MCF 10A (cell line): ENCODE data around the gene LRRK1. TPM values are rescaled to one million over a fixed set of nuclear protein-coding genes. Genes with fewer than 3 reads are reported as not detected.

Experiments used
- BruUV-seq: library from RNA; stranded (reverse); fragments of 400-500 nt; replicated peaks from 2 replicates; lab custom pipeline; 2021; lab: Mats Ljungman, UMichigan
- CTCF ChIA-PET: fragments of 300-600 bp; sonication (Branson Sonifier 250); formaldehyde crosslinking; extraction: SDS; loops from one replicate; lab custom pipeline; 2021; ENCODE audit warnings: antibody characterized with exemption, inconsistent platforms; lab: Yijun Ruan, JAX
- POLR2A ChIA-PET: fragments of 300-600, 350-650 bp; sonication (Branson Sonifier 250); formaldehyde crosslinking; extraction: SDS; loops from one replicate; lab custom pipeline; 2020; ENCODE audit warnings: antibody characterized with exemption, inconsistent platforms; lab: Yijun Ruan, JAX
- DNase-seq: peaks from one replicate; pipeline ENCODE4 v3.0.0-alpha.2; 2018; ENCODE audit not compliant: unreplicated experiment
- H3K27ac Mint-ChIP-seq: one replicate; pipeline ENCODE4 v1.8.0; 2022; ENCODE audit warnings: mild to moderate bottlenecking, low read depth, mixed read lengths; ENCODE audit not compliant: unreplicated experiment
- H3K27me3 Mint-ChIP-seq: one replicate; pipeline ENCODE4 v1.8.0; 2022; ENCODE audit warnings: mixed read lengths; ENCODE audit not compliant: insufficient read depth, unreplicated experiment
- H3K36me3 Mint-ChIP-seq: one replicate; pipeline ENCODE4 v1.8.0; 2022; ENCODE audit warnings: mild to moderate bottlenecking, moderate library complexity, mixed read lengths; ENCODE audit not compliant: insufficient read depth, unreplicated experiment
- H3K4me1 Mint-ChIP-seq: one replicate; pipeline ENCODE4 v1.8.0; 2022; ENCODE audit warnings: mixed read lengths; ENCODE audit not compliant: insufficient read depth, unreplicated experiment
- H3K4me3 Mint-ChIP-seq: one replicate; pipeline ENCODE4 v1.8.0; 2022; ENCODE audit warnings: mild to moderate bottlenecking, moderate library complexity, mixed read lengths; ENCODE audit not compliant: unreplicated experiment
- H3K9me3 Mint-ChIP-seq: one replicate; pipeline ENCODE4 v1.8.0; 2022; ENCODE audit warnings: mixed read lengths; ENCODE audit not compliant: unreplicated experiment
- intact Hi-C: fragments of 100-400 bp; cut with micrococcal nuclease; formaldehyde crosslinking; loops from 2 replicates; pipeline ENCODE4 v1.14.1; 2022
- total RNA-seq: library from RNA; stranded (reverse); gene quantifications from 2 replicates; pipeline ENCODE4 v1.2.3, GENCODE V29; 2022
- TF ChIP-seq, protein P1 (sequence below): fragments of 200-600 bp; IDR thresholded peaks from one replicate; pipeline ENCODE4 v1.8.0; 2022; ENCODE audit warnings: antibody characterized with exemption, mild to moderate bottlenecking; ENCODE audit not compliant: unreplicated experiment

LRRK1 gene
- total RNA-seq, 1 experiment from 2014 or later, result 15.4 TPM

GRCh38 chr15:101033801-101034200 is 114.6 kb downstream of the LRRK1 start:
- intact Hi-C loops, result no loop called here
- POLR2A ChIA-PET, result no interaction called here
- TF ChIP-seq, protein P1, sequence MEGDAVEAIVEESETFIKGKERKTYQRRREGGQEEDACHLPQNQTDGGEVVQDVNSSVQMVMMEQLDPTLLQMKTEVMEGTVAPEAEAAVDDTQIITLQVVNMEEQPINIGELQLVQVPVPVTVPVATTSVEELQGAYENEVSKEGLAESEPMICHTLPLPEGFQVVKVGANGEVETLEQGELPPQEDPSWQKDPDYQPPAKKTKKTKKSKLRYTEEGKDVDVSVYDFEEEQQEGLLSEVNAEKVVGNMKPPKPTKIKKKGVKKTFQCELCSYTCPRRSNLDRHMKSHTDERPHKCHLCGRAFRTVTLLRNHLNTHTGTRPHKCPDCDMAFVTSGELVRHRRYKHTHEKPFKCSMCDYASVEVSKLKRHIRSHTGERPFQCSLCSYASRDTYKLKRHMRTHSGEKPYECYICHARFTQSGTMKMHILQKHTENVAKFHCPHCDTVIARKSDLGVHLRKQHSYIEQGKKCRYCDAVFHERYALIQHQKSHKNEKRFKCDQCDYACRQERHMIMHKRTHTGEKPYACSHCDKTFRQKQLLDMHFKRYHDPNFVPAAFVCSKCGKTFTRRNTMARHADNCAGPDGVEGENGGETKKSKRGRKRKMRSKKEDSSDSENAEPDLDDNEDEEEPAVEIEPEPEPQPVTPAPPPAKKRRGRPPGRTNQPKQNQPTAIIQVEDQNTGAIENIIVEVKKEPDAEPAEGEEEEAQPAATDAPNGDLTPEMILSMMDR, result no peak
- BruUV-seq, result no TSS peak
- Mint-ChIP-seq H3K4me1 (no peaks in the 10 kb centered on the region), H3K9me3 (peaks cover 21% of the 10 kb centered on the region), H3K27me3 (no peaks in the 10 kb centered on the region), H3K27ac (no peak overlapping the region), H3K36me3 (peaks cover 29% of the 10 kb centered on the region), H3K4me3 (no peak overlapping the region)
- CTCF ChIA-PET, result interaction anchor here (0.6 to 1.2 kb wide), 2 partner anchors 20 to 25 kb away, joined by 3 to 5 read pairs; no protein-coding TSS in a partner anchor
- DNase-seq, result no peak

- BruUV-seq, result no TSS peak
- ChIA-PET POLR2A (no interaction called here), CTCF (no interaction called here)
- Mint-ChIP-seq H3K36me3 (peaks cover 29% of the 10 kb centered on the region), H3K27ac (no peak overlapping the region), H3K9me3 (peaks cover 27% of the 10 kb centered on the region), H3K27me3 (no peaks in the 10 kb centered on the region), H3K4me1 (no peaks in the 10 kb centered on the region), H3K4me3 (no peak overlapping the region)
- TF ChIP-seq, protein P1, result no peak
- intact Hi-C loops, result no loop called here
- no peak for DNase-seq
Observed at GRCh38 chr15:101035611-101036010, 116.5 kb downstream of the LRRK1 start.

DNA sequence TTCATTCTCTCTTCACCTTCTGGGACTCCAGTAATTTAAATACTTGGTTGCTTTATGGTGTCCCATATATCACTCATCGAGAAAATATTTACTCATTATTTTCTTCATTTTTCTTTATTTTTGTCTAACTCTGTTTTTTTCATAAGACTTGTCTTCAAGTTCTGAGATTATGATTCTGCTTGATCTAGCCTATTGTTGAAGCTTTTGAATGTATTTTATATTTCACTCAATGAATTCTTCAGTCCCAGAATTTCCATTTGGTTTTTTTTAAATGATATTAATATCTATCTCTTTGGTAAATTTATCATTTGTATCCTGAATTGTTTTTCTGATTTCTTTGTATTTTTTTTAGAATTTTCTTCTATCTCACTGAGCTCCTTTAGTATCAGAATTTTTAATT is 117.0 kb downstream of the LRRK1 start:
- no TSS peak for BruUV-seq
- Mint-ChIP-seq H3K9me3 (peaks cover 33% of the 10 kb centered on the region), H3K36me3 (peaks cover 25% of the 10 kb centered on the region), H3K27me3 (no peaks in the 10 kb centered on the region), H3K4me1 (no peaks in the 10 kb centered on the region), H3K27ac (no peak overlapping the region), H3K4me3 (no peak overlapping the region)
- no peak for DNase-seq
- CTCF ChIA-PET, result interaction anchor here (0.9 kb wide), 1 partner anchor 222 kb away, joined by 3 read pairs; no protein-coding TSS in a partner anchor
- intact Hi-C loops, result no loop called here
- POLR2A ChIA-PET, result interaction anchor here (0.7 kb wide), 1 partner anchor 12 kb away, joined by 4 read pairs; no protein-coding TSS in a partner anchor
- TF ChIP-seq, protein P1, result no peak

GRCh38 chr15:101037090-101037830 is 118.1 kb downstream of the LRRK1 start:
- ChIA-PET POLR2A (no interaction called here), CTCF (interaction anchor here (0.7 kb wide), 1 partner anchor 12 kb away, joined by 3 read pairs; no protein-coding TSS in a partner anchor)
- intact Hi-C loops, result no loop called here
- peaks cover 19% of the 10 kb centered on the region for H3K36me3 Mint-ChIP-seq
- TF ChIP-seq, protein P1, result no peak
- no peak overlapping the region for H3K4me3 Mint-ChIP-seq
- H3K27me3 Mint-ChIP-seq, result no peaks in the 10 kb centered on the region
- no peaks in the 10 kb centered on the region for H3K4me1 Mint-ChIP-seq
- no TSS peak for BruUV-seq
- H3K9me3 Mint-ChIP-seq, result peaks cover 44% of the 10 kb centered on the region
- DNase-seq, result no peak
- H3K27ac Mint-ChIP-seq, result no peak overlapping the region
